Stimulated activated CD8-positive, alpha-beta memory T cell treated with anti-CD3 and anti-CD28 coated beads, Interleukin-4, amount 100 ng/mL, for 1 hour (primary cell): ENCODE results near the gene CS.

Experiments
- DNase-seq, 2 donors: peaks; one replicate each; pipeline ENCODE4 v3.0.0-alpha.2; 2020; ENCODE audit warnings: low read depth in 2 of 2, low spot score in 1 of 2

The CS gene

GRCh38 chr12:56252649-56253048, 47.5 kb downstream of the CS start:
- DNase-seq: no peak

- no peak for DNase-seq
These were observed 51.4 kb downstream of the CS start for GRCh38 chr12:56248711-56249110.

DNA sequence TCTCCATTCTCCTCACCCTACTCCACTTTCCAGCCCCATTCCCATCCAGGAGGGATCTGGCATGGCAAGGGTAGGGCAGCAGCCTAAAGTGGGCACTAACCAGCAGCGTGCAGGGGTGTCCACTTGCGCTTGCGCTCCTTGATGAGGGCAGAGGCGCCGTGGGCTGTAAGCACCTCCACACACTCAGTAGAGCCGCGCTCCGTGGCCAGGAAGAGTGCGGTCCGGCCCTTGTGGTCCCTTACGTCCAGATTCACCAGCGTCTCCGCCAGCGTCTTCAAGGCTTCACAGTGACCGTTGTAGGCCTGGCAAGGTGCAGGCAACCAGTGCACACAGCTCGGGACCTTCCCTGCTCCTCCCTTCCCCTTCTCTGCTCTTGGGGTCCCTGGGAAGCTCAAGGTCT, 52.2 kb downstream of the CS start:
- no peak for DNase-seq

DNA sequence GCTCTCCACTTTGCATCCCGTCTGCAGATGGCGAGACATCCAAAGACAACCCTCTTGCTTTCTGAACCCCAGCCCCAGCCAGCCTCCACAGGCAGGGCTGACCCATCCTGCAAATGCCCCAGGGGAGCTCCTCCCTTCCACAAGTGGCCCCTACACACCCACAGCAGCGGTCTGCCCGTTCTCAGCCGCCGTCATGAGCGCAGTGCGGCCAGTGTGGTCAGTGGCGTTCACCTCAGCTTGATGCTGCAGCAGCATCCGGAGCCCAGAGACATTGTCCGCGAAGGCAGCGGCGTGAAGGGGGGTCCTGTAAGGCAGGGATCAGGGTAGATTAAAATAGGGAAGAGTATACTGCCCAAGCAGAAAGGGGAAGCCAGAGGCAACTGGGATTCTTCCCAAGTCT, 55.6 kb downstream of the CS start:
- no peak for DNase-seq

- DNase-seq: no peak
These were observed 56.4 kb downstream of the CS start for GRCh38 chr12:56243731-56244181.

DNA sequence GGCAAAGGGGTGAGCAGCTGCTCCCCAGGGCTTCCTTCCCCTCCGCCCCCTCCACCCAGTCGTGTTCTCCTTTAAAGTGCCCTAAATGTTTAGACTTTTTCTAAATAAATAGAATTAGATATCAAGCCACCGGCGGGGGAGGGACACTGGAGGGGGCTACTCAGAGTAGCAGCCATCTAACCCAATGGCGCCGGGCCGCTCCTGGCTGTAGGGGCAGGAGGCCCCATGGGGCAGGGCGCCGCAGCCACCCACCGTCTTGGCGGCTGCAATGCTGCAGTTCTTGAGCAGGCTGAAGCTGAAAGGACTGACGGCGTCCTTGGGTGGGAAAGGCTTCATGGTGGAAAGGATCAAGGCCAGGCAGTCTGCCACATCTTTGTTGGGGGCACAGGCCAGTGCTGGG, 57.1 kb downstream of the CS start:
- DNase-seq: no peak

GRCh38 chr12:56241424-56242303, 58.5 kb downstream of the CS start:
- no peak for DNase-seq

DNA sequence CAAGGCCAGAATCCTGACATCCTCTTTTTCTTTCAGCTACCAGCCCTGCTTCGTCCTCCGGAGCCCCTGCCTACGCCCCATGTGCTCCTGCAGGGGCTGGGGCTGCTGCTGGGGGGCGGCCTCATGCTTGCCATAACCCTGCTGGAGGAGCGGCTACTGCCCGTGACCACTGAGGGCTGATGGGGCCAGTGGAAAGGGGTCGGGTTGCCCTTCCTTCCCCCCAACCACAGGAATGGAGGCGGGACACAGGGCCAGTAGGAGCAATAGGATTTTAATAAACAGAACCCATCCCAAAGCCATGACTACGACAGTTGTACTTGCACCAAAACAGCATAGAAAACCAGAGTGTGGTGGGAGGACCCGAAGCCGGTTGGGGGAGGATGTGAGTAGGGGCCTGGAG, 62.6 kb downstream of the CS start:
- DNase-seq: no peak

DNA sequence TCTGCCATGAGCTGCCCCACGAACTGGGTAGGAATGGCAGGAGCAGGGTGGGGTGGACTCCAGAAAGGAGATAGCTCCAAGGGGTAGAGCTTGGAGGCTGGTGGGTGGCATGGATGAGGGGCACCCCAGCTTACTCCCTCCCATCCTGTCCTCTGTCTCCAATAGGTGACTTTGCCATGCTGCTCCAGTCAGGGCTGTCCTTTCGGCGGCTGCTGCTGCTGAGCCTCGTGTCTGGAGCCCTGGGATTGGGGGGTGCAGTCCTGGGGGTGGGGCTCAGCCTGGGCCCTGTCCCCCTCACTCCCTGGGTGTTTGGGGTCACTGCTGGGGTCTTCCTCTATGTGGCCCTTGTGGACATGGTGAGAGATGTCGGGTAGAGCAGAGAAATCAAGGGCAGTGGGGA, 63.1 kb downstream of the CS start:
- DNase-seq: no peak

GRCh38 chr12:56236091-56236490, 64.0 kb downstream of the CS start:
- DNase-seq: no peak

DNA sequence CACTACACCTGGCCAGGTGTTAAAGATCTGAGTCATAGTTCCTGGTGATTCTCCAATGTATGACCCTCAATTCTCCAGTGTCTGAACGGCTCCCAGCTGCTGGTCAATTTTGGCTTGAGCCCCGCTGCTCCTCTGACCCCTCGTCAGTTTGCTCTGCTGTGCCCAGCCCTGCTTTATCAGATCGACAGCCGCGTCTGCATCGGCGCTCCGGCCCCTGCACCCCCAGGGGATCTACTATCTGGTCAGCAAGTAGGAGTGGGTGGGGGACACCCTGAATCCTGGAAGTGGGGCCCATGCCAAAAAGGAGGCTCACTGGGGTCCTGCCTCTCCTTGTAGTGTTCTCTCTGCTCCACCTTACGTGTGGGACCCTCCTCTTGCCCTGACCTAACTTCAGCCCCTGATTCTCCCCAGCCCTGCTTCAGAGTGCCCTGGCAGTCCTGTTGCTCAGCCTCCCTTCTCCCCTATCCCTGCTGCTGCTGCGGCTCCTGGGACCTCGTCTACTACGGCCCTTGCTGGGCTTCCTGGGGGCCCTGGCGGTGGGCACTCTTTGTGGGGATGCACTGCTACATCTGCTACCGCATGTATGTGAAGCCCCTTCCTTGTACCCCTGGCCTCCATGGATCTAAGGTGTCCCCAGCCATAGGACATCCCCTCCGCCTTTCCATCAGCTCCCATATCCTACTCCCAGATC, 65.2 kb downstream of the CS start:
- DNase-seq: no peak

GRCh38 chr12:56231184-56231582, 68.9 kb downstream of the CS start:
- DNase-seq: no peak

- no peak for DNase-seq
These were observed 69.5 kb downstream of the CS start for GRCh38 chr12:56230432-56231183.

DNA sequence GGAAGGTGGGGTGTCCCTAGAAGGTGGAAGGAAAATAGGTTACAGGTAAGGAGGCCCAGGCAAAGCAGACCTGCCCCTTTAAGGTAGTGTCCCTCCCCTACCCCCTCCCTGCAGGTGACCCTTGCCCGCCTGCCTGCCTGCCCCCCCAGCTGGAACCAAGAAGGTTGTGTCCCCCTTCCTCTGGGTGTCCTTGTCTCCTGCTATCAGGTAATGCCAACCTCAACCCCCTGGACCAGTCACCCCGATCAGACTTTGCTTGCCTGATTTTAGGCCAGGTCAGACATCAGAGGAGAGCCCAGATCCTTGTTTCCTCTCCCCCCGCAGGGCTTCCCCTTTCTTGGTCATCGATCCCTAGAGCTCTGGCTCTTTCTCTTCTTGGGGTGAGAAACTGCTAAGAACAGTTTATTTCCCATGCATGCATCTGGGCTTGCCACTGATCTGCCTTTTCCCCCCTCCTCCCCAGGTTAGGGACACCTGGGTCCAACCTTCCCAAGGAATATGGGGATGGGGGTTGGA, 70.2 kb downstream of the CS start, which contains the start of gene SLC39A5:
Gene SLC39A5, plus strand, starts transcription at position 136 of the 516 bp plus-strand sequence. CDS start 1,224 bp downstream, outside the sequence.
- no peak for DNase-seq

GRCh38 chr12:56229082-56229481, 71.0 kb downstream of the CS start:
- DNase-seq: no peak

- DNase-seq: no peak
These were observed 75.2 kb downstream of the CS start for GRCh38 chr12:56224954-56225353.

GRCh38 chr12:56224102-56224701, 75.9 kb downstream of the CS start, which contains the start of gene NABP2:
Gene NABP2, plus strand, starts transcription at chr12:56224342. Its CDS starts 515 bp downstream, at chr12:56224857.
- DNase-seq: peak; percentile 67 to 83

DNA sequence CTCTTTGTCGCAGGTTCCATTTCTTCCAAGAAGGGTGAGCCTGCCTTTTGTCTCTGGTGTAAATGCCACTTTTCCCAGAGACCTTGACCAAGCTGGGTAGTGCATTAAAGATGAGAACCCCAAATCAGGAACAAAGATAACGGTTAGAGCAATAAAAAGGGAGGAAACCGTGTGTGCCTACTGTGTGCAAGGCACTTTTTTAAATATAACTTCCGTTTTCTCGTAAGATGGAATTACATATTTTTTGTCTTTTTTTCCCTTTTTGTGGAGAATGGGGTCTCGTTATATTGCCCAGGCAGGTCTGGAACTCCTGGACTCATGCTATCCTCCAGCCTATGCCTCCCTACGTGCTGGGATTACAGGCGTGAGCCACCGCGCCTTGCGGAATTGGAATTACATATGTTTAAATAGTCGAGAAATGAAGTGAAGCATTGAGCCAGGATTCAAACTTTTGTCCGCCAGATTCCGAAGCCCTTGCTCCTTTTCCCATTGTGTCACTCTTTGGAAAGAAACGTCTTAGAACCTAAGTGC, 76.5 kb downstream of the CS start:
- no peak for DNase-seq

GRCh38 chr12:56222531-56222895, 77.6 kb downstream of the CS start:
- DNase-seq: no peak

DNA sequence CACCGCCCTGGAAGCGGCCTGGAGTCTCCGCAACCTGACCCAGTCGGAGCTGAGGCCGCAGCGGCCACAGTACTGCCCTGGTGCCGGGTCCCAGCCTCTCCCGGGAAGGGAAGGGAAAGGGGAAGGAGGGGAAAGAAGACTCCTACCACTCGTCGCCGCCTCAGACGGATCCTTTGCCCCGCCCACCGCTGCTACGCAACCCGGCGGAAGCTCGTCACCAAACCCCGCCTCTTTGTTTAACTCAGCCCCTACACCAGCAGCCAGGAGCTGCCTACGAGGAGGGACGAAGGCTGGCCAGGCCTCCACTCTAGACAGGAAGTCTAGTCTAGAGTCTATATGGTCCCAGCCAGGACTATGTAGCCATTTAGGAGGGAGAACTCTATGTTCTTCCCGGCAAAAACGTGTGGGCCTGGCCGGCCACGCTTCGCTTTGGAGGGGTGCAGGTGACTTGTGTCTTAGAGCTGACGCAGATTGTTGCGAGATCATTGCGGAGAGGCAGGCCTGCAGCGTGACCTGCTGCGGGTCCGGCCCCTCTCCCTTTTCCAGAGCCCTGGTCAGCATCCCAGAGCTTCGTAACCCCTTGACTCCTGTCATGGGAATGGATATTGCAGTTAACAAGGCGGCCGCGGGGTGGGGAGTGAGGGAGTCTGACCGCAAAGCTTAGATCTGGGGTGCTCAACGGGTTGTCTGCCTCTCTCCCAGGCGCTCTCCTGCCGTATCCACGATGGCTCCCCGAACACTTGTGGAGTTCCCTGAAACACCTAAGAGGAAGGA, 78.2 kb downstream of the CS start, which contains the start of gene RNF41:
Gene RNF41, minus strand, starts transcription at position 166 of the 774 bp plus-strand sequence. CDS start 7,875 bp downstream, outside the sequence.
- peak; percentile 86 for DNase-seq
